Placental pericyte (primary cell): ENCODE measurements around the gene TLR6. TPM values are rescaled to one million over a fixed set of nuclear protein-coding genes. Genes with fewer than 3 reads are reported as not detected.

Experiments used
- small RNA-seq: library from RNA; depleted of rRNA; stranded (forward); fragments of <200 nt; gene quantifications from one replicate; pipeline ENCODE3, GENCODE V24; 2012; ENCODE audit warnings: low replicate concordance
- total RNA-seq: library from RNA; depleted of rRNA; stranded (reverse); fragments of >200 nt; gene quantifications from 2 replicates; pipeline ENCODE4 v1.2.3, GENCODE V29; 2012

TLR6 gene, protein sequence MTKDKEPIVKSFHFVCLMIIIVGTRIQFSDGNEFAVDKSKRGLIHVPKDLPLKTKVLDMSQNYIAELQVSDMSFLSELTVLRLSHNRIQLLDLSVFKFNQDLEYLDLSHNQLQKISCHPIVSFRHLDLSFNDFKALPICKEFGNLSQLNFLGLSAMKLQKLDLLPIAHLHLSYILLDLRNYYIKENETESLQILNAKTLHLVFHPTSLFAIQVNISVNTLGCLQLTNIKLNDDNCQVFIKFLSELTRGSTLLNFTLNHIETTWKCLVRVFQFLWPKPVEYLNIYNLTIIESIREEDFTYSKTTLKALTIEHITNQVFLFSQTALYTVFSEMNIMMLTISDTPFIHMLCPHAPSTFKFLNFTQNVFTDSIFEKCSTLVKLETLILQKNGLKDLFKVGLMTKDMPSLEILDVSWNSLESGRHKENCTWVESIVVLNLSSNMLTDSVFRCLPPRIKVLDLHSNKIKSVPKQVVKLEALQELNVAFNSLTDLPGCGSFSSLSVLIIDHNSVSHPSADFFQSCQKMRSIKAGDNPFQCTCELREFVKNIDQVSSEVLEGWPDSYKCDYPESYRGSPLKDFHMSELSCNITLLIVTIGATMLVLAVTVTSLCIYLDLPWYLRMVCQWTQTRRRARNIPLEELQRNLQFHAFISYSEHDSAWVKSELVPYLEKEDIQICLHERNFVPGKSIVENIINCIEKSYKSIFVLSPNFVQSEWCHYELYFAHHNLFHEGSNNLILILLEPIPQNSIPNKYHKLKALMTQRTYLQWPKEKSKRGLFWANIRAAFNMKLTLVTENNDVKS
- 1.1 and 5.4 TPM in 2 replicates for total RNA-seq

DNA sequence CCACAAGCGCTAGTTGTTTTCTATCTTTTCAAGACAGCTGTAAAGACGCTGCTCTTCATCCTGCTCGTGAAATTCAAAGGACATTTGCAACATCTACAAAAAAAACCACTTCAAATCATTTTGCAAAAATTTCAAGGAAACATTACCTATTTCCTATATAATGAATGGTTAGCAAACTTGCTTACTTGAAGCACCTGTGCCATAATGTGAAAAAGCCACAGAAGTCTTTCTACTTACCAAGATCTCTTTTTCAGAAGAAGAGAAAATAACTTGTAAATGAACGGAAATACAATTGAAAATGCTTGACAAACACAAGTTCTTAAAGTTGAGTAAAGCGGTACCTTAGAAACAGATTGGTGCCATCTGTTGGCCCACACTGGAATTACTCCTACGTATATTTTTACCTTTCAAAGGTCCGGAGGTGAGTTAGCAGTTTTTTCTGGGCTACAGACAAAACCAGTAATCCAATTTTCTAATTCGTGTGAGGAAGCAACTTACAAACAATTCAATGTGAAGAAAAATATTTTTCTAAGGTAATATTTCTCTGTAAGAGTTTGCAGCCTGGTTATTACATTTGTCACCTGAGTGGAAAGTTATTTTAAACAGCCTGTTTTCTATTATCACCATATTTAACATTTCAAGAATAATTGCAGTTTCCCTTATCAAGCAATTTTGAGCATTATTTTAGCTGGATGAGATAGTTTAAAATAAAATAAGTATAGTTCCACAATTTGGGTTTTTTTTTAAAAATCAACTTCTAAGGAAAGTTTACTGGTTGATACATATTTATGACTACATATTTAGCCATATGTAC is at the start of gene TLR6:
Gene TLR6 (minus strand): TSS at position 294 of the 814 bp plus-strand sequence. CDS start 27,344 bp downstream, outside the sequence.

DNA sequence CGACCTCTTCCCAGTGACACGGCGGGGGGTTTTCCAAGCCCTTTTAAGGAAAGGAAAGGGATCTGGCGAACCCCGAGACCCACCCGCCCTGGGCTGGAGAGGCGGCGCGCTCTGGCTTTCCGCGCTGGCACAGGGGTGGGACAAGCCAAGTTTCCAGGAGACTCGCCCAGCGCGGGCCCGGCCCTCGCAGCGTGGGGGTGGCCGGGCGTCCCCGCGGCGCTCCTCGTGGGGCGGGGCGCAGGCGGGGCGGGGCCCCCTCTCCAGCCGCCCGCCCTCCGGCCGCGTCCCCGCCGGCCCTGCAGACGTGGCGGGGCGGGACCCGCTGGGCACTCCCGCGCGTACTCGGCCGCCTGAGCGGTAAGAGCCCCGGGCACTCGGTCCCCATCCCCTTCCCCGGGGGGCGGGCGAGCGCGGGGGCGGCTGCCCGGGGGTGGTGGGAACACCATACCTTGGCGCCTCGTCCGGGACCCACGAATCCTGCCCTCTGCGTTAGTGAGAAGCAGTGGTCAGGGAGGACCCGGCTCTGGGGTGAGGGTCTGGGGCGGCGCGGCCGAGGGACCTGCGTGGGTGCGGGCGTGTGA is 11.0 kb upstream of the TLR6 start, which contains the start of gene FAM114A1:
Gene FAM114A1 (plus strand): TSS at position 329 of the 581 bp plus-strand sequence. CDS start 10,273 bp downstream, outside the sequence.

DNA sequence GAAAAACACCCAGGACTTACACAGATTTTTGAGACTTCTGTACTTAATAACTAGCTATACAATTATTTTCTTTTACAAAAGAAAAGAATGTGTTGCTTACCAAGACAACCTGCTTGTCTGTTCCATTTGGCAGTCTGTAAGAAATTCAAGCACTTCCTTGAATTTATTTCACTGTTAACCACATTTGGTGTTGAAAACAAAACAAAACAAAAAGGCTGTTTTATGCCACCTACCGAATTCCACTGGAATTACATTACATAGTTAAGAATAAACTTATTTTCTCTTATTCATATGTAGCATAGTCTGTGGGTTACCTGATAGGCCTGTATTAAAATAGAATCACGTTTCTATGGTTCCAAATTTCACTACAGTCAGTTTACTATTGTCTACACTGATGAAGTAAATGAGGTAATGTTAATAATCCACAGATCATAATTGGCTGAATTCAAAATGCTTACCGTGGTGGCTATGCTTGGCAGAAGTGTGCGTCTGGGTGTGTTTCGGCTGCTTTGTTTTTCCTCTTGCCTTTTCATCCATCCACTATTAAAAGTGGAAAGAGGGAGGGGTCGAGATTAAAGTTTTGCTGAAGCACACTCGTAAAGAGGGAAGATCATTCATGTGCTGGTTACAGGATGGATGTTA is 51.8 kb downstream of the TLR6 start, which contains the start of gene TLR1:
Gene TLR1 (minus strand): TSS at position 138 of the 642 bp plus-strand sequence. CDS start 5,960 bp downstream, outside the sequence.

DNA sequence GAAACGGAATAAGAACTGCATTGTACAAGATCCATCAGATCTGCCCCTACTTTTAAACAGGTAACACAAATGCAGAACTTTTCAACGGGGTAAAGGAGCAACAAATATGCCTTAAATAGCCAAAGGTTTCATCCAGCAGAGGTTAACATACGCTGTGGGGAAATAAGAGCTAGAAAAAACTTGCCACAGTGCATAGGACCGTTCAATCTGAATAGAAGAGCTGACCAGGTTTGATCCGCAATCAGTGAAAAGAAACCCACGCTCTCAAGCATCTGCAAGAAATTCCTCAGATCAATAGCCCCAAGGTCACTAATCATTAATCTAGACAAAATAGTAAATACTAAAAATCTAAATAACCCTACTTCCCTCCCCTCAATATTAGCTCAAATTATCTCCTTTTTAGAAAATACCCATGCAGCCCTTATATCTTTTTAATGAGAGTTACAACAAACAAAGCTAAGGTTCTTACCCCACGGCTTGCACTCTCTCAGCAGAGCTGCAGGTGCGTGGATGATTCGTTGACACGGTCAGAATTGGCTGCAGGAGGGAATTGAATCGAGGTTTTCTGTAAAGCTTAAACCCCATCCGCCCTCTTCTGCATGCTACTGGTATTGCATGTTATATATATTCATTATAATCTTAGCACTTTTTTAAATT is 74.0 kb downstream of the TLR6 start, which contains the start of gene TLR10:
Gene TLR10 (minus strand): TSS at position 539 of the 657 bp plus-strand sequence. CDS start 7,400 bp downstream, outside the sequence.

Small RNA genes lying within 50 kb of the gene (small RNA-seq; reads per million reads assigned to genes)
- gene MIR574, result 31.6 reads per million, percentile 97 among the genes with 10 or more reads in this experiment

Other genes starting within 250 kb of the TLR6 start
- gene KLF3, start 192.6 kb downstream of the TLR6 start, total RNA-seq, result 24.1 and 30.8 TPM in 2 replicates
- gene TLR10, start 73.8 kb downstream of the TLR6 start, total RNA-seq, result 0.14 TPM in 1 of 2 replicates, not detected in the other
- gene TLR1, start 52.0 kb downstream of the TLR6 start, total RNA-seq, result 0.44 and 1.1 TPM in 2 replicates
- 319 and 352 TPM in 2 replicates for gene FAM114A1, start 11.0 kb upstream of the TLR6 start, total RNA-seq
- gene TMEM156, start 175.6 kb upstream of the TLR6 start, total RNA-seq, result 2.2 and 3.7 TPM in 2 replicates
- 154 and 346 TPM in 2 replicates for gene KLHL5, start 205.4 kb upstream of the TLR6 start, total RNA-seq